ENCODE data around the gene CALML4. TPM values are rescaled to one million over a fixed set of nuclear protein-coding genes. Genes with fewer than 3 reads are reported as not detected.

The CALML4 gene
- total and polyA plus RNA-seq, 8 donors, result 1.5 to 31.4 (median 5.6) TPM

GRCh38 chr15:68145706-68146105 lies 59.4 kb downstream of the CALML4 start:
- ATAC-seq (no peak), FAIRE-seq (no peak), DNase-seq (no peak)
- peaks cover 0 to 4% (median 0%) of the 10 kb centered on the region in 3 donors for H3K36me3 ChIP-seq
- H3K4me3 ChIP-seq, result no peak overlapping the region
- no peak for TF ChIP-seq CTCF (IDR thresholded peaks at IDR 0.05)
- intact Hi-C loops (cut with DNase I), result no loop called here
- no peaks in the 10 kb centered on the region for H3K27me3 ChIP-seq
- peaks cover 1 to 7% (median 3%) of the 10 kb centered on the region in 3 donors for H3K4me1 ChIP-seq
- no peak overlapping the region for H3K27ac ChIP-seq
- no peaks in the 10 kb centered on the region for H3K9me3 ChIP-seq

GRCh38 chr15:68143785-68144184 lies 61.3 kb downstream of the CALML4 start:
- intact Hi-C loops (cut with DNase I), result no loop called here
- Histone ChIP-seq H3K27ac (no peak overlapping the region), H3K9me3 (no peaks in the 10 kb centered on the region), H3K4me3 (no peak overlapping the region), H3K36me3 (peaks cover 0 to 4% (median 0%) of the 10 kb centered on the region in 3 donors), H3K27me3 (no peaks in the 10 kb centered on the region), H3K4me1 (peaks cover 16 to 24% (median 17%) of the 10 kb centered on the region in 3 donors)
- no peak for FAIRE-seq
- DNase-seq, result no peak
- WGBS, 2 donors, result 58 to 67% methylated on average over 1 of the region's 1 CpG
- no peak for TF ChIP-seq CTCF (IDR thresholded peaks at IDR 0.05)
- ATAC-seq, result no peak

- ATAC-seq (no peak), DNase-seq (no peak), FAIRE-seq (no peak)
- intact Hi-C loops (cut with DNase I), result no loop called here
- Histone ChIP-seq H3K36me3 (peaks cover 0 to 4% (median 0%) of the 10 kb centered on the region in 3 donors), H3K27me3 (no peaks in the 10 kb centered on the region), H3K4me3 (no peak overlapping the region), H3K27ac (no peak overlapping the region), H3K4me1 (peaks cover 21 to 31% (median 21%) of the 10 kb centered on the region in 3 donors), H3K9me3 (no peaks in the 10 kb centered on the region)
- TF ChIP-seq CTCF (IDR thresholded peaks at IDR 0.05), result no peak
- WGBS, 2 donors, result 94 to 96% methylated on average over 2 of the region's 2 CpGs
Measured at GRCh38 chr15:68143129-68143528, 62.0 kb downstream of the CALML4 start.

Other genes with a start within 250 kb of the CALML4 start
- gene PIAS1, start 151.0 kb downstream of the CALML4 start, total RNA-seq, result 10 to 100 TPM; 10.6 to 27.5 (median 17.6) TPM
- gene PIAS1, start 151.0 kb downstream of the CALML4 start, polyA plus RNA-seq, result 10 to 100 TPM; 14.4 to 29.0 TPM
- 10 to 100 TPM; 10.6 to 18.1 (median 12.6) TPM for gene CLN6, start 24.4 kb upstream of the CALML4 start, total RNA-seq
- 10 to 100 TPM; 15.7 to 23.3 TPM for gene CLN6, start 24.4 kb upstream of the CALML4 start, polyA plus RNA-seq
- 10 to 100 TPM in 5 of 6 donors, 1 to 10 TPM in 1; 7.7 to 25.4 (median 16.3) TPM for gene FEM1B, start 72.4 kb upstream of the CALML4 start, total RNA-seq
- 1 to 10 TPM; 3.5 to 7.9 TPM for gene FEM1B, start 72.4 kb upstream of the CALML4 start, polyA plus RNA-seq
- gene ITGA11, start 226.8 kb upstream of the CALML4 start, total RNA-seq, result 1 to 10 TPM in 2 of 6 donors, under 1 TPM in 4; 0.24 to 4.1 (median 0.66) TPM
- gene ITGA11, start 226.8 kb upstream of the CALML4 start, polyA plus RNA-seq, result 1 to 10 TPM in 1 of 2 donors, under 1 TPM in 1; 0.19 to 1.1 TPM